ENCODE measurements around the gene ADGRG3.

Gene ADGRG3

GRCh38 chr16:57636184-57636583 lies 31.9 kb upstream of the ADGRG3 start:
- H3K27me3 ChIP-seq (ENCODE audit: insufficient read depth, poor library complexity, severe bottlenecking) = no peaks in the 10 kb centered on the region
- no peak for ATAC-seq (ENCODE audit: low read depth)
- H3K36me3 ChIP-seq (ENCODE audit: low read depth) = peaks cover 47% of the 10 kb centered on the region
- TF ChIP-seq CTCF (IDR thresholded peaks at IDR 0.05; ENCODE audit: poor library complexity, severe bottlenecking) = no peak
- H3K27ac ChIP-seq (ENCODE audit: poor library complexity, severe bottlenecking) = no peak overlapping the region
- peaks cover 13% of the 10 kb centered on the region for H3K4me1 ChIP-seq (ENCODE audit: insufficient read depth, poor library complexity, severe bottlenecking)
- H3K4me3 ChIP-seq (ENCODE audit: severe bottlenecking) = no peak overlapping the region
- no peak for DNase-seq (ENCODE audit: low spot score)
- H3K9me3 ChIP-seq (ENCODE audit: severe bottlenecking) = no peaks in the 10 kb centered on the region

- Histone ChIP-seq H3K27me3 (ENCODE audit: insufficient read depth, poor library complexity, severe bottlenecking) (no peaks in the 10 kb centered on the region), H3K27ac (ENCODE audit: poor library complexity, severe bottlenecking) (no peak overlapping the region), H3K4me3 (ENCODE audit: severe bottlenecking) (no peak overlapping the region), H3K36me3 (ENCODE audit: low read depth) (peaks cover 49% of the 10 kb centered on the region), H3K9me3 (ENCODE audit: severe bottlenecking) (no peaks in the 10 kb centered on the region), H3K4me1 (ENCODE audit: insufficient read depth, poor library complexity, severe bottlenecking) (peaks cover 13% of the 10 kb centered on the region)
- no peak for TF ChIP-seq CTCF (IDR thresholded peaks at IDR 0.05; ENCODE audit: poor library complexity, severe bottlenecking)
- no peak for ATAC-seq (ENCODE audit: low read depth)
- DNase-seq (ENCODE audit: low spot score) = no peak
Observed at GRCh38 chr16:57637020-57637419, 31.1 kb upstream of the ADGRG3 start.

GRCh38 chr16:57637424-57637823 lies 30.7 kb upstream of the ADGRG3 start:
- DNase-seq (ENCODE audit: low spot score) (no peak), ATAC-seq (ENCODE audit: low read depth) (no peak)
- TF ChIP-seq CTCF (IDR thresholded peaks at IDR 0.05; ENCODE audit: poor library complexity, severe bottlenecking) = no peak
- H3K9me3 ChIP-seq (ENCODE audit: severe bottlenecking) = no peaks in the 10 kb centered on the region
- peaks cover 49% of the 10 kb centered on the region for H3K36me3 ChIP-seq (ENCODE audit: low read depth)
- peaks cover 13% of the 10 kb centered on the region for H3K4me1 ChIP-seq (ENCODE audit: insufficient read depth, poor library complexity, severe bottlenecking)
- no peak overlapping the region for H3K4me3 ChIP-seq (ENCODE audit: severe bottlenecking)
- no peak overlapping the region for H3K27ac ChIP-seq (ENCODE audit: poor library complexity, severe bottlenecking)
- H3K27me3 ChIP-seq (ENCODE audit: insufficient read depth, poor library complexity, severe bottlenecking) = no peaks in the 10 kb centered on the region

GRCh38 chr16:57637965-57638364 lies 30.1 kb upstream of the ADGRG3 start:
- Histone ChIP-seq H3K9me3 (ENCODE audit: severe bottlenecking) (no peaks in the 10 kb centered on the region), H3K4me3 (ENCODE audit: severe bottlenecking) (no peak overlapping the region), H3K27ac (ENCODE audit: poor library complexity, severe bottlenecking) (no peak overlapping the region), H3K27me3 (ENCODE audit: insufficient read depth, poor library complexity, severe bottlenecking) (no peaks in the 10 kb centered on the region), H3K4me1 (ENCODE audit: insufficient read depth, poor library complexity, severe bottlenecking) (peaks cover 15% of the 10 kb centered on the region), H3K36me3 (ENCODE audit: low read depth) (peaks cover 49% of the 10 kb centered on the region)
- DNase-seq (ENCODE audit: low spot score) (no peak), ATAC-seq (ENCODE audit: low read depth) (no peak)
- TF ChIP-seq CTCF (IDR thresholded peaks at IDR 0.05; ENCODE audit: poor library complexity, severe bottlenecking) = no peak

- Histone ChIP-seq H3K36me3 (ENCODE audit: low read depth) (peaks cover 46% of the 10 kb centered on the region), H3K4me3 (ENCODE audit: severe bottlenecking) (no peak overlapping the region), H3K27ac (ENCODE audit: poor library complexity, severe bottlenecking) (no peak overlapping the region), H3K27me3 (ENCODE audit: insufficient read depth, poor library complexity, severe bottlenecking) (no peaks in the 10 kb centered on the region), H3K9me3 (ENCODE audit: severe bottlenecking) (no peaks in the 10 kb centered on the region), H3K4me1 (ENCODE audit: insufficient read depth, poor library complexity, severe bottlenecking) (peaks cover 18% of the 10 kb centered on the region)
- TF ChIP-seq CTCF (IDR thresholded peaks at IDR 0.05; ENCODE audit: poor library complexity, severe bottlenecking) = no peak
- DNase-seq (ENCODE audit: low spot score) = no peak
- ATAC-seq (ENCODE audit: low read depth) = no peak
Observed at GRCh38 chr16:57638381-57638780, 29.7 kb upstream of the ADGRG3 start.
